HCT116 (cell line): ENCODE results near the gene C11orf68. TPM values are rescaled to one million over a fixed set of nuclear protein-coding genes. Genes with fewer than 3 reads are reported as not detected.

Source experiments
- ATAC-seq: fragments of 200-7000 bp; cut with Tn5 transposase; 2 replicates; pipeline ENCODE4 v1.9.1; 2020; ENCODE audit warnings: mild to moderate bottlenecking, moderate library complexity
- BruUV-seq: library from RNA; stranded (reverse); fragments of 400-500 nt; replicated peaks from 2 replicates; lab custom pipeline; 2021; lab: Mats Ljungman, UMichigan
- CTCF ChIA-PET: fragments of 300-600 bp; sonication (Branson Sonifier 250); formaldehyde crosslinking; loops from one replicate; lab custom pipeline; 2021; ENCODE audit warnings: antibody characterized with exemption; lab: Charles Lee
- POLR2A ChIA-PET: fragments of 300-600, 350-600 bp; sonication (Branson Sonifier 250); formaldehyde crosslinking; loops from one replicate; lab custom pipeline; 2021; ENCODE audit warnings: antibody characterized with exemption; lab: Charles Lee
- RAD21 ChIA-PET, 2 experiments: fragments of 300-600 bp; sonication (Branson Sonifier 250); formaldehyde crosslinking; loops; one replicate each; lab custom pipeline; 2023; ENCODE audit warnings: low total read pairs in 2 of 2; ENCODE audit not compliant: uncharacterized antibody in 2 of 2, unreplicated experiment in 2 of 2, low non-redundant PET in 1 of 2; lab: Charles Lee
- DNase-seq: peaks from one replicate; pipeline ENCODE4 v3.0.0-alpha.2; 2010; ENCODE audit warnings: low read depth, low spot score
- H2AFZ ChIP-seq: fragments of 200-600 bp; shearing (Covaris generic), sonication (generic); 2 replicates; pipeline ENCODE4 v1.6.1; 2017; ENCODE audit warnings: low read depth, mixed run types, mixed read lengths, antibody characterized with exemption, low read length; ENCODE audit not compliant: poor library complexity, severe bottlenecking
- H3K27ac ChIP-seq: 2 replicates; pipeline ENCODE4 v1.5.1; 2012; ENCODE audit warnings: low read depth, low read length
- H3K27me3 ChIP-seq: fragments of 200-600 bp; sonication (generic); 2 replicates; pipeline ENCODE4 v1.6.1; 2016; ENCODE audit warnings: mixed run types, low read length, mixed read lengths; ENCODE audit not compliant: insufficient read depth
- H3K36me3 ChIP-seq, 2 experiments: fragments of 200-500 bp in 1 of 2; fragments of 200-600 bp in 1 of 2; sonication (Bioruptor generic) in 1 of 2; sonication (generic) in 1 of 2; 2 replicates each; pipeline versions ENCODE4 v1.5.1 to v1.6.1; 2014 to 2016; ENCODE audit warnings: low read length in 2 of 2, inconsistent platforms in 1 of 2, mixed read lengths in 1 of 2, mixed run types in 1 of 2; ENCODE audit not compliant: insufficient read depth in 2 of 2, control insufficient read depth in 1 of 2
- H3K4me1 ChIP-seq, 2 experiments: fragments of 200-600 bp in 1 of 2; sonication (generic) in 1 of 2; 2 replicates each; pipeline versions ENCODE4 v1.5.1 to v1.6.1; 2012 to 2017; ENCODE audit warnings: low read length in 2 of 2, inconsistent platforms in 1 of 2, mild to moderate bottlenecking in 1 of 2, mixed read lengths in 1 of 2, mixed run types in 1 of 2, moderate library complexity in 1 of 2; ENCODE audit not compliant: insufficient read depth in 2 of 2, control insufficient read depth in 1 of 2
- H3K4me2 ChIP-seq: fragments of 200-600 bp; sonication (generic); 2 replicates; pipeline ENCODE4 v1.6.1; 2017; ENCODE audit warnings: mixed run types, low read length, mixed read lengths
- H3K4me3 ChIP-seq, 2 experiments: fragments of 200-600 bp in 1 of 2; sonication (generic) in 1 of 2; replicated peaks in 1 of 2; 2 replicates each; pipeline ENCODE4 v1.5.1; 2011 to 2016; ENCODE audit warnings: low read length in 2 of 2, control low read depth in 1 of 2, low read depth in 1 of 2, mild to moderate bottlenecking in 1 of 2, mixed read lengths in 1 of 2, mixed run types in 1 of 2
- H3K79me2 ChIP-seq: fragments of 200-600 bp; sonication (generic); 2 replicates; pipeline ENCODE4 v1.6.1; 2017; ENCODE audit warnings: mild to moderate bottlenecking, mixed run types, low read length, moderate library complexity, mixed read lengths; ENCODE audit not compliant: insufficient read depth
- H3K9ac ChIP-seq: fragments of 200-600 bp; sonication (generic); 2 replicates; pipeline ENCODE4 v1.6.1; 2016; ENCODE audit warnings: low read length, mixed read lengths
- H3K9me2 ChIP-seq: fragments of 200-600 bp; sonication (generic), shearing (Covaris generic); 2 replicates; pipeline ENCODE4 v1.6.1; 2017; ENCODE audit warnings: mixed run types, mild to moderate bottlenecking, moderate library complexity; ENCODE audit not compliant: insufficient read depth
- H3K9me3 ChIP-seq, 2 experiments: fragments of 200-500 bp in 1 of 2; fragments of 200-600 bp in 1 of 2; sonication (Bioruptor generic) in 1 of 2; sonication (generic) in 1 of 2; 2 replicates each; pipeline ENCODE4 v1.6.1; 2014 to 2017; ENCODE audit warnings: low read length in 2 of 2, mixed read lengths in 2 of 2, inconsistent platforms in 1 of 2, low read depth in 1 of 2, mild to moderate bottlenecking in 1 of 2, mixed run types in 1 of 2, moderate library complexity in 1 of 2; ENCODE audit not compliant: control insufficient read depth in 1 of 2, insufficient read depth in 1 of 2
- H4K20me1 ChIP-seq: fragments of 200-600 bp; sonication (generic), shearing (Covaris generic); 2 replicates; pipeline ENCODE4 v1.6.1; 2017; ENCODE audit warnings: mixed run types, mild to moderate bottlenecking, moderate library complexity; ENCODE audit not compliant: insufficient read depth
- ATF3 ChIP-seq: IDR thresholded peaks from 2 replicates; pipeline ENCODE4 v1.6.1; 2012
- CBX3 ChIP-seq: IDR thresholded peaks from 2 replicates; pipeline ENCODE4 v1.6.1; 2012; ENCODE audit warnings: low read depth
- CEBPB ChIP-seq: IDR thresholded peaks from 2 replicates; pipeline ENCODE4 v1.6.1; 2012; ENCODE audit warnings: low read depth
- EGR1 ChIP-seq: IDR thresholded peaks from 2 replicates; pipeline ENCODE4 v1.6.1; 2012; ENCODE audit warnings: low read depth
- ELF1 ChIP-seq: IDR thresholded peaks from 2 replicates; pipeline ENCODE4 v1.6.1; 2012; ENCODE audit warnings: low read depth, borderline replicate concordance
- EZH2 ChIP-seq: fragments of 200-600 bp; sonication (generic); IDR thresholded peaks from 2 replicates; pipeline ENCODE4 v1.6.1; 2017; ENCODE audit warnings: antibody characterized with exemption, mixed run types
- EZH2phosphoT487 ChIP-seq: fragments of 200-600 bp; IDR thresholded peaks from 2 replicates; pipeline ENCODE4 v1.6.1; 2018; ENCODE audit warnings: antibody characterized with exemption, borderline replicate concordance
- FOSL1 ChIP-seq: IDR thresholded peaks from 2 replicates; pipeline ENCODE4 v1.6.1; 2012; ENCODE audit warnings: low read depth
- JUND ChIP-seq: IDR thresholded peaks from 2 replicates; pipeline ENCODE4 v1.6.1; 2012
- POLR2A ChIP-seq: IDR thresholded peaks from 2 replicates; pipeline ENCODE4 v1.7.0; 2011; ENCODE audit warnings: borderline replicate concordance; ENCODE audit not compliant: insufficient read depth, insufficient read length; ENCODE audit errors: extremely low read depth
- POLR2AphosphoS5 ChIP-seq: IDR thresholded peaks from 2 replicates; pipeline ENCODE4 v1.6.1; 2011; ENCODE audit warnings: mild to moderate bottlenecking, low read depth, low read length, moderate library complexity
- RAD21 ChIP-seq: IDR thresholded peaks from 2 replicates; pipeline ENCODE4 v1.6.1; 2012; ENCODE audit warnings: low read depth, mild to moderate bottlenecking
- REST ChIP-seq: IDR thresholded peaks from 2 replicates; pipeline ENCODE4 v1.6.1; 2012; ENCODE audit warnings: low read depth
- SIN3A ChIP-seq: IDR thresholded peaks from 2 replicates; pipeline ENCODE4 v1.6.1; 2012; ENCODE audit warnings: low read depth
- SRF ChIP-seq: IDR thresholded peaks from 2 replicates; pipeline ENCODE4 v1.6.1; 2012; ENCODE audit warnings: low read depth
- TCF7L2 ChIP-seq: IDR thresholded peaks from 2 replicates; pipeline ENCODE4 v1.7.0; 2011; ENCODE audit warnings: borderline replicate concordance, inconsistent platforms; ENCODE audit not compliant: insufficient read depth, insufficient read length; ENCODE audit errors: extremely low read depth
- YY1 ChIP-seq: IDR thresholded peaks from 2 replicates; pipeline ENCODE4 v1.6.1; 2011; ENCODE audit warnings: low read length, low read depth, moderate library complexity, mild to moderate bottlenecking; ENCODE audit not compliant: insufficient replicate concordance; ENCODE audit errors: extremely low read depth
- ZBTB33 ChIP-seq: IDR thresholded peaks from 2 replicates; pipeline ENCODE4 v1.6.1; 2011; ENCODE audit warnings: mild to moderate bottlenecking, low read length, moderate library complexity; ENCODE audit not compliant: insufficient replicate concordance; ENCODE audit errors: extremely low read depth
- ZFX ChIP-seq: fragments of 450-650 bp; IDR thresholded peaks from 2 replicates; pipeline ENCODE4 v1.6.1; 2017
- ZNF274 ChIP-seq: fragments of 200-500 bp; sonication (Bioruptor generic); IDR thresholded peaks from 2 replicates; pipeline ENCODE4 v1.6.1; 2014; ENCODE audit warnings: mild to moderate bottlenecking, low read depth, low read length, inconsistent platforms
- intact Hi-C: fragments of 100-400 bp; cut with micrococcal nuclease; formaldehyde crosslinking; loops from 2 replicates; pipeline ENCODE4 v1.10.0; 2022
- total RNA-seq: library from RNA; stranded (reverse); gene quantifications from one replicate; pipeline ENCODE4 v1.2.1, GENCODE V29; 2021; ENCODE audit not compliant: unreplicated experiment

The C11orf68 gene
- total RNA-seq, 1 experiment from 2014 or later, result 49.8 TPM

GRCh38 chr11:65941720-65942310, 23.0 kb upstream of the C11orf68 start:
- Histone ChIP-seq H3K9me3 (no peaks in the 10 kb centered on the region), H3K36me3 (no peaks in the 10 kb centered on the region), H3K9me2 (no peaks in the 10 kb centered on the region), H3K4me1 (no peaks in the 10 kb centered on the region)
- ChIA-PET CTCF (no interaction called here), RAD21 (no interaction called here)
- no peak for TF ChIP-seq FOSL1
- TF ChIP-seq JUND, result no peak
- TF ChIP-seq ELF1, result no peak
- no peak for TF ChIP-seq CEBPB
- no peak for TF ChIP-seq REST
- TF ChIP-seq ZFX, result no peak
- TF ChIP-seq SIN3A, result no peak
- no peak for TF ChIP-seq POLR2A
- no peak for TF ChIP-seq EZH2phosphoT487
- no peak for TF ChIP-seq YY1
- TF ChIP-seq ZBTB33, result no peak
- no peak for TF ChIP-seq ZNF274
- TF ChIP-seq TCF7L2, result no peak
- TF ChIP-seq ATF3, result no peak
- TF ChIP-seq EGR1, result no peak
- TF ChIP-seq SRF, result no peak
- TF ChIP-seq EZH2, result no peak
- no peak for TF ChIP-seq POLR2AphosphoS5
- TF ChIP-seq RAD21, result no peak
- TF ChIP-seq CBX3, result no peak
- TF ChIP-seq, all 23 proteins: peak for 0
- no peak overlapping the region for H3K27ac ChIP-seq
- no peaks in the 10 kb centered on the region for H3K27me3 ChIP-seq
- H2AFZ ChIP-seq, result no peak overlapping the region
- no peaks in the 10 kb centered on the region for H4K20me1 ChIP-seq
- intact Hi-C loops, result no loop called here
- H3K4me3 ChIP-seq, result no peak overlapping the region
- H3K9ac ChIP-seq, result no peak overlapping the region
- ATAC-seq, result no peak
- POLR2A ChIA-PET, result no interaction called here
- H3K79me2 ChIP-seq, result no peaks in the 10 kb centered on the region
- no peak overlapping the region for H3K4me2 ChIP-seq
- DNase-seq, result no peak
- BruUV-seq, result no TSS peak
